GM23338 (cell line): ENCODE results near the gene PIK3C2G. TPM values are rescaled to one million over a fixed set of nuclear protein-coding genes. Genes with fewer than 3 reads are reported as not detected.

Source experiments
- ATAC-seq: fragments of 200-7000 bp; cut with Tn5 transposase; 3 replicates; pipeline ENCODE4 v1.9.1; 2020
- DNase-seq: peaks from one replicate; pipeline ENCODE4 v3.0.0-alpha.2; 2015; ENCODE audit warnings: low spot score
- H2AFZ ChIP-seq: fragments of 200-600 bp; sonication (generic); 2 replicates; pipeline ENCODE4 v1.8.0; 2016; ENCODE audit warnings: antibody characterized with exemption, mild to moderate bottlenecking, moderate library complexity
- H3F3A ChIP-seq: fragments of 200-600 bp; sonication (generic); replicated peaks from 2 replicates; pipeline ENCODE4 v1.8.0; 2017; ENCODE audit warnings: antibody characterized with exemption, mixed run types, low read depth
- H3K27ac ChIP-seq: fragments of 200-600 bp; sonication (generic); 2 replicates; pipeline ENCODE4 v1.6.1; 2016; ENCODE audit warnings: low read depth
- H3K27me3 ChIP-seq: fragments of 200-600 bp; sonication (generic); 2 replicates; pipeline ENCODE4 v1.8.0; 2016; ENCODE audit warnings: mild to moderate bottlenecking, mixed run types, moderate library complexity; ENCODE audit not compliant: insufficient read depth
- H3K36me3 ChIP-seq: fragments of 200-600 bp; sonication (generic); 2 replicates; pipeline ENCODE4 v1.8.0; 2016; ENCODE audit warnings: mild to moderate bottlenecking; ENCODE audit not compliant: insufficient read depth
- H3K4me1 ChIP-seq: fragments of 200-600 bp; sonication (generic); 2 replicates; pipeline ENCODE4 v1.8.0; 2016; ENCODE audit warnings: mild to moderate bottlenecking, moderate library complexity; ENCODE audit not compliant: insufficient read depth
- H3K4me2 ChIP-seq: fragments of 200-600 bp; sonication (generic); 2 replicates; pipeline ENCODE4 v1.7.1; 2017; ENCODE audit warnings: mixed run types
- H3K4me3 ChIP-seq: fragments of 200-600 bp; sonication (generic); 2 replicates; pipeline ENCODE4 v1.6.1; 2016; ENCODE audit warnings: mixed run types
- H3K79me2 ChIP-seq: fragments of 200-600 bp; sonication (generic); replicated peaks from 2 replicates; pipeline ENCODE4 v1.8.0; 2017; ENCODE audit warnings: mild to moderate bottlenecking; ENCODE audit not compliant: insufficient read depth
- H3K9me2 ChIP-seq: fragments of 200-600 bp; sonication (generic); 2 replicates; pipeline ENCODE4 v1.8.0; 2017; ENCODE audit not compliant: insufficient read depth
- H4K20me1 ChIP-seq: fragments of 200-600 bp; sonication (generic); replicated peaks from 2 replicates; pipeline ENCODE4 v1.8.0; 2017; ENCODE audit warnings: mild to moderate bottlenecking; ENCODE audit not compliant: insufficient read depth
- H3K27ac Mint-ChIP-seq: 2 replicates; pipeline ENCODE4 v1.8.0; 2020; ENCODE audit warnings: inconsistent platforms, mild to moderate bottlenecking, moderate library complexity, mixed read lengths
- H3K27me3 Mint-ChIP-seq: 3 replicates; pipeline ENCODE4 v1.8.0; 2022; ENCODE audit warnings: low read depth, mild to moderate bottlenecking, moderate library complexity, mixed read lengths, inconsistent platforms; ENCODE audit not compliant: insufficient read depth, poor library complexity
- H3K36me3 Mint-ChIP-seq: 3 replicates; pipeline ENCODE4 v1.8.0; 2021; ENCODE audit warnings: low read depth, mild to moderate bottlenecking, inconsistent platforms, moderate library complexity, mixed read lengths
- H3K4me1 Mint-ChIP-seq: 3 replicates; pipeline ENCODE4 v1.8.0; 2020; ENCODE audit warnings: mild to moderate bottlenecking, inconsistent platforms, mixed read lengths
- H3K4me3 Mint-ChIP-seq: 3 replicates; pipeline ENCODE4 v1.8.0; 2021; ENCODE audit warnings: moderate library complexity, mild to moderate bottlenecking, inconsistent platforms, mixed read lengths
- H3K9me3 Mint-ChIP-seq: 3 replicates; pipeline ENCODE4 v1.8.0; 2020; ENCODE audit warnings: moderate library complexity, mild to moderate bottlenecking, inconsistent platforms, mixed read lengths
- EZH2 ChIP-seq: fragments of 200-600 bp; sonication (generic); IDR thresholded peaks from one replicate; pipeline ENCODE4 v1.8.0; 2017; ENCODE audit warnings: antibody characterized with exemption, mild to moderate bottlenecking, low read depth; ENCODE audit not compliant: unreplicated experiment
- EZH2phosphoT487 ChIP-seq: fragments of 200-600 bp; sonication (generic); IDR thresholded peaks from one replicate; pipeline ENCODE4 v1.8.1; 2018; ENCODE audit warnings: antibody characterized with exemption; ENCODE audit not compliant: unreplicated experiment
- JUNB ChIP-seq: IDR thresholded peaks from one replicate; pipeline ENCODE4 v1.6.1; 2016; ENCODE audit warnings: antibody characterized with exemption; ENCODE audit not compliant: unreplicated experiment
- NANOG ChIP-seq: IDR thresholded peaks from 2 replicates; pipeline ENCODE4 v1.6.1; 2016; ENCODE audit warnings: antibody characterized with exemption, borderline replicate concordance
- POLR2AphosphoS5 ChIP-seq: IDR thresholded peaks from 2 replicates; pipeline ENCODE4 v1.6.1; 2016; ENCODE audit warnings: antibody characterized with exemption, low read depth
- ZNF114 ChIP-seq: fragments of 250-450 bp; sonication (Bioruptor Pico); IDR thresholded peaks from 2 replicates; pipeline ENCODE4 v1.5.0; 2020; ENCODE audit warnings: mild to moderate bottlenecking, moderate library complexity
- polyA plus RNA-seq: library from polyadenylated mRNA; unstranded; fragments of >200 nt; fragmentation: Nextera tagmentation; extraction: Ambion mirVana; gene quantifications from 2 replicates; pipeline ENCODE4 v1.2.1, GENCODE V29; 2016
- total RNA-seq: library from RNA; depleted of rRNA; stranded (reverse); fragments of >200 nt; shearing (Covaris generic); gene quantifications from 2 replicates; pipeline ENCODE4 v1.2.3, GENCODE V29; 2014
- TF ChIP-seq, protein P1 (sequence below), 2 experiments: fragments of 200-600 bp in 1 of 2; sonication (generic) in 1 of 2; conservative IDR thresholded peaks; 2 replicates each; pipeline versions ENCODE4 v1.5.1 to v1.6.1; 2016 to 2017; ENCODE audit warnings: antibody characterized with exemption in 2 of 2, low read depth in 2 of 2, mild to moderate bottlenecking in 2 of 2, moderate library complexity in 1 of 2
- TF ChIP-seq, protein P2 (sequence below): fragments of 250-450 bp; sonication (Bioruptor Pico); IDR thresholded peaks from 2 replicates; pipeline ENCODE4 v1.5.0; 2020; ENCODE audit warnings: mild to moderate bottlenecking, moderate library complexity
- TF ChIP-seq, protein P3 (sequence below): IDR thresholded peaks from 2 replicates; pipeline ENCODE4 v1.6.1; 2016; ENCODE audit warnings: antibody characterized with exemption

Gene PIK3C2G
- total and polyA plus RNA-seq, 2 experiments from 2014 or later: not detected

DNA sequence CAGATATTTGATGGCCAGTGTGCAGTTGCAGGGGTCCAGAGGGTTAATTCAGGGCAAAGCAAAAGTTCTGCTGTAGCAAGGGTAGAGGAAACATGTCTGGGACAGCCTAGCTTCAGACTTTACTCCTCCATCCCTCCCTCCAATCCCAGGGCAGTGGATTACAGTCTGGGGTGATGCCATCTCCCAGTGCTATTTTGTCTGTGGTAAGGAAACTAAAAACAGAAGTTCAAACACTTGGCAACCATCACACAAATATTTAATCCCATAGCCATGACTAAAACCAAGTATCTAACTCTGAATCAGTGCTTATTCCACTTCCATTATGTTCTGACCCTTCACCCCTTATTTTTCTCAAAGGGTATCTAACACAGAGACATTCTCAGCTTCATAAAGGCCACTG is 61.8 kb downstream of the PIK3C2G start:
- Histone ChIP-seq H3K9me2 (no peaks in the 10 kb centered on the region), H3K4me1 (no peaks in the 10 kb centered on the region), H3K79me2 (no peaks in the 10 kb centered on the region), H3K27me3 (no peaks in the 10 kb centered on the region), H3F3A (no peaks in the 10 kb centered on the region), H3K4me3 (no peak overlapping the region), H3K27ac (no peak overlapping the region), H3K4me2 (no peak overlapping the region), H4K20me1 (no peaks in the 10 kb centered on the region), H3K36me3 (no peaks in the 10 kb centered on the region), H2AFZ (no peak overlapping the region)
- TF ChIP-seq POLR2AphosphoS5: no peak
- TF ChIP-seq, protein P1, sequence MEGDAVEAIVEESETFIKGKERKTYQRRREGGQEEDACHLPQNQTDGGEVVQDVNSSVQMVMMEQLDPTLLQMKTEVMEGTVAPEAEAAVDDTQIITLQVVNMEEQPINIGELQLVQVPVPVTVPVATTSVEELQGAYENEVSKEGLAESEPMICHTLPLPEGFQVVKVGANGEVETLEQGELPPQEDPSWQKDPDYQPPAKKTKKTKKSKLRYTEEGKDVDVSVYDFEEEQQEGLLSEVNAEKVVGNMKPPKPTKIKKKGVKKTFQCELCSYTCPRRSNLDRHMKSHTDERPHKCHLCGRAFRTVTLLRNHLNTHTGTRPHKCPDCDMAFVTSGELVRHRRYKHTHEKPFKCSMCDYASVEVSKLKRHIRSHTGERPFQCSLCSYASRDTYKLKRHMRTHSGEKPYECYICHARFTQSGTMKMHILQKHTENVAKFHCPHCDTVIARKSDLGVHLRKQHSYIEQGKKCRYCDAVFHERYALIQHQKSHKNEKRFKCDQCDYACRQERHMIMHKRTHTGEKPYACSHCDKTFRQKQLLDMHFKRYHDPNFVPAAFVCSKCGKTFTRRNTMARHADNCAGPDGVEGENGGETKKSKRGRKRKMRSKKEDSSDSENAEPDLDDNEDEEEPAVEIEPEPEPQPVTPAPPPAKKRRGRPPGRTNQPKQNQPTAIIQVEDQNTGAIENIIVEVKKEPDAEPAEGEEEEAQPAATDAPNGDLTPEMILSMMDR (conservative IDR thresholded peaks at IDR 0.05; ENCODE audit: low read depth in 2 of 2): 0 out of 4 replicates have a peak, but pooled peaks of 1 of the 2 experiments have one; percentile 12
- Mint-ChIP-seq H3K27me3 (no peaks in the 10 kb centered on the region), H3K4me3 (no peak overlapping the region), H3K27ac (no peak overlapping the region), H3K4me1 (peaks cover 8% of the 10 kb centered on the region; the same call in 2 of the 3 replicates), H3K9me3 (no peaks in the 10 kb centered on the region), H3K36me3 (no peaks in the 10 kb centered on the region)
- no peak for DNase-seq
- no peak for ATAC-seq

DNA sequence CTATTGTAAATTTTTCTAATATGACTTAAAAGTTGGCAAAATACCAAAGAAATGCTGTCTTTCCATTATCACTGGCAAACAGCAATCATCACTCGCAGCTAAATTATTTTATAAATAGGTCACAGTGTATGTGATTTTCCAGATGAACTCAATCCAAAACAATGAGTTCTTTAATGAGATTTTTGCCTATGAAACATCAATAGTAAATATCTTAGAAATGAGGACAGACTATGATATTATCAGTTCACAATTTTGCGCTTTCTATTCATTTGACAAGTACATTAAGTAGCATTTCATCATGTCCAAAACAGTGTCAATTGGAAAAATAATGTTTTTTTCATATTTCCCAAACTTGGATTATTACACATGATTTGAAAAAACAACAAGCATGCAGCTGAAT is 65.7 kb downstream of the PIK3C2G start:
- Histone ChIP-seq H3K36me3 (no peaks in the 10 kb centered on the region), H3K4me3 (no peak overlapping the region), H3K79me2 (no peaks in the 10 kb centered on the region), H3F3A (no peaks in the 10 kb centered on the region), H3K4me1 (no peaks in the 10 kb centered on the region), H3K27me3 (no peaks in the 10 kb centered on the region), H2AFZ (no peak overlapping the region), H3K27ac (no peak overlapping the region), H3K4me2 (no peak overlapping the region), H4K20me1 (no peaks in the 10 kb centered on the region), H3K9me2 (no peaks in the 10 kb centered on the region)
- no peak for DNase-seq
- Mint-ChIP-seq H3K4me3 (no peak overlapping the region), H3K27ac (no peak overlapping the region), H3K4me1 (no peaks in the 10 kb centered on the region), H3K36me3 (no peaks in the 10 kb centered on the region), H3K27me3 (no peaks in the 10 kb centered on the region), H3K9me3 (no peaks in the 10 kb centered on the region)
- no peak for ATAC-seq
- TF ChIP-seq, protein P1 (conservative IDR thresholded peaks at IDR 0.05; ENCODE audit: low read depth in 2 of 2): no peak
- TF ChIP-seq, protein P2, sequence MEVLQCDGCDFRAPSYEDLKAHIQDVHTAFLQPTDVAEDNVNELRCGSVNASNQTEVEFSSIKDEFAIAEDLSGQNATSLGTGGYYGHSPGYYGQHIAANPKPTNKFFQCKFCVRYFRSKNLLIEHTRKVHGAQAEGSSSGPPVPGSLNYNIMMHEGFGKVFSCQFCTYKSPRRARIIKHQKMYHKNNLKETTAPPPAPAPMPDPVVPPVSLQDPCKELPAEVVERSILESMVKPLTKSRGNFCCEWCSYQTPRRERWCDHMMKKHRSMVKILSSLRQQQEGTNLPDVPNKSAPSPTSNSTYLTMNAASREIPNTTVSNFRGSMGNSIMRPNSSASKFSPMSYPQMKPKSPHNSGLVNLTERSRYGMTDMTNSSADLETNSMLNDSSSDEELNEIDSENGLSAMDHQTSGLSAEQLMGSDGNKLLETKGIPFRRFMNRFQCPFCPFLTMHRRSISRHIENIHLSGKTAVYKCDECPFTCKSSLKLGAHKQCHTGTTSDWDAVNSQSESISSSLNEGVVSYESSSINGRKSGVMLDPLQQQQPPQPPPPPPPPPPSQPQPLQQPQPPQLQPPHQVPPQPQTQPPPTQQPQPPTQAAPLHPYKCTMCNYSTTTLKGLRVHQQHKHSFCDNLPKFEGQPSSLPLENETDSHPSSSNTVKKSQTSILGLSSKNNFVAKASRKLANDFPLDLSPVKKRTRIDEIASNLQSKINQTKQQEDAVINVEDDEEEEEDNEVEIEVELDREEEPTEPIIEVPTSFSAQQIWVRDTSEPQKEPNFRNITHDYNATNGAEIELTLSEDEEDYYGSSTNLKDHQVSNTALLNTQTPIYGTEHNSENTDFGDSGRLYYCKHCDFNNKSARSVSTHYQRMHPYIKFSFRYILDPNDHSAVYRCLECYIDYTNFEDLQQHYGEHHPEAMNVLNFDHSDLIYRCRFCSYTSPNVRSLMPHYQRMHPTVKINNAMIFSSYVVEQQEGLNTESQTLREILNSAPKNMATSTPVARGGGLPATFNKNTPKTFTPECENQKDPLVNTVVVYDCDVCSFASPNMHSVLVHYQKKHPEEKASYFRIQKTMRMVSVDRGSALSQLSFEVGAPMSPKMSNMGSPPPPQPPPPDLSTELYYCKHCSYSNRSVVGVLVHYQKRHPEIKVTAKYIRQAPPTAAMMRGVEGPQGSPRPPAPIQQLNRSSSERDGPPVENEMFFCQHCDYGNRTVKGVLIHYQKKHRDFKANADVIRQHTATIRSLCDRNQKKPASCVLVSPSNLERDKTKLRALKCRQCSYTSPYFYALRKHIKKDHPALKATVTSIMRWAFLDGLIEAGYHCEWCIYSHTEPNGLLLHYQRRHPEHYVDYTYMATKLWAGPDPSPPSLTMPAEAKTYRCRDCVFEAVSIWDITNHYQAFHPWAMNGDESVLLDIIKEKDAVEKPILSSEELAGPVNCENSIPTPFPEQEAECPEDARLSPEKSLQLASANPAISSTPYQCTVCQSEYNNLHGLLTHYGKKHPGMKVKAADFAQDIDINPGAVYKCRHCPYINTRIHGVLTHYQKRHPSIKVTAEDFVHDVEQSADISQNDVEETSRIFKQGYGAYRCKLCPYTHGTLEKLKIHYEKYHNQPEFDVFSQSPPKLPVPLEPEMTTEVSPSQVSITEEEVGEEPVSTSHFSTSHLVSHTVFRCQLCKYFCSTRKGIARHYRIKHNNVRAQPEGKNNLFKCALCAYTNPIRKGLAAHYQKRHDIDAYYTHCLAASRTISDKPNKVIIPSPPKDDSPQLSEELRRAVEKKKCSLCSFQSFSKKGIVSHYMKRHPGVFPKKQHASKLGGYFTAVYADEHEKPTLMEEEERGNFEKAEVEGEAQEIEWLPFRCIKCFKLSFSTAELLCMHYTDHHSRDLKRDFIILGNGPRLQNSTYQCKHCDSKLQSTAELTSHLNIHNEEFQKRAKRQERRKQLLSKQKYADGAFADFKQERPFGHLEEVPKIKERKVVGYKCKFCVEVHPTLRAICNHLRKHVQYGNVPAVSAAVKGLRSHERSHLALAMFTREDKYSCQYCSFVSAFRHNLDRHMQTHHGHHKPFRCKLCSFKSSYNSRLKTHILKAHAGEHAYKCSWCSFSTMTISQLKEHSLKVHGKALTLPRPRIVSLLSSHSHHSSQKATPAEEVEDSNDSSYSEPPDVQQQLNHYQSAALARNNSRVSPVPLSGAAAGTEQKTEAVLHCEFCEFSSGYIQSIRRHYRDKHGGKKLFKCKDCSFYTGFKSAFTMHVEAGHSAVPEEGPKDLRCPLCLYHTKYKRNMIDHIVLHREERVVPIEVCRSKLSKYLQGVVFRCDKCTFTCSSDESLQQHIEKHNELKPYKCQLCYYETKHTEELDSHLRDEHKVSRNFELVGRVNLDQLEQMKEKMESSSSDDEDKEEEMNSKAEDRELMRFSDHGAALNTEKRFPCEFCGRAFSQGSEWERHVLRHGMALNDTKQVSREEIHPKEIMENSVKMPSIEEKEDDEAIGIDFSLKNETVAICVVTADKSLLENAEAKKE (CRISPR knock-in tag): no peak
- TF ChIP-seq, protein P3, sequence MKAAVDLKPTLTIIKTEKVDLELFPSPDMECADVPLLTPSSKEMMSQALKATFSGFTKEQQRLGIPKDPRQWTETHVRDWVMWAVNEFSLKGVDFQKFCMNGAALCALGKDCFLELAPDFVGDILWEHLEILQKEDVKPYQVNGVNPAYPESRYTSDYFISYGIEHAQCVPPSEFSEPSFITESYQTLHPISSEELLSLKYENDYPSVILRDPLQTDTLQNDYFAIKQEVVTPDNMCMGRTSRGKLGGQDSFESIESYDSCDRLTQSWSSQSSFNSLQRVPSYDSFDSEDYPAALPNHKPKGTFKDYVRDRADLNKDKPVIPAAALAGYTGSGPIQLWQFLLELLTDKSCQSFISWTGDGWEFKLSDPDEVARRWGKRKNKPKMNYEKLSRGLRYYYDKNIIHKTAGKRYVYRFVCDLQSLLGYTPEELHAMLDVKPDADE: no peak
- no peak for TF ChIP-seq NANOG
- no peak for TF ChIP-seq EZH2phosphoT487
- TF ChIP-seq ZNF114 (CRISPR knock-in tag): no peak
- no peak for TF ChIP-seq POLR2AphosphoS5
- TF ChIP-seq JUNB: no peak
- no peak for TF ChIP-seq EZH2
